ENCODE results near the gene CHURC1.

CHURC1 gene

GRCh38 chr14:64944861-64945260 is 30.6 kb downstream of the CHURC1 start:
- Histone ChIP-seq H3K27me3 (ENCODE audit: control insufficient read depth in 5 of 5, insufficient read depth in 4 of 5, low read length in 5 of 5) (no peaks in the 10 kb centered on the region), H3K27ac (ENCODE audit: low read depth, low read length) (no peak overlapping the region), H3K9me3 (ENCODE audit: control insufficient read depth in 5 of 5, low read length in 5 of 5) (no peaks in the 10 kb centered on the region), H3K4me1 (ENCODE audit: control insufficient read depth in 5 of 5, insufficient read depth in 5 of 5, low read length in 5 of 5) (peaks cover 0 to 3% (median 0%) of the 10 kb centered on the region in 5 donors), H3K36me3 (ENCODE audit: control insufficient read depth in 5 of 5, insufficient read depth in 5 of 5, low read length in 5 of 5) (peaks cover 4 to 51% (median 27%) of the 10 kb centered on the region in 5 donors), H3K9ac (ENCODE audit: low read length in 5 of 5) (no peak overlapping the region), H3K4me3 (ENCODE audit: low read depth in 1 of 5, low read length in 5 of 5) (no peak overlapping the region)

- peaks cover 0 to 51% (median 21%) of the 10 kb centered on the region in 5 donors for H3K36me3 ChIP-seq (ENCODE audit: control insufficient read depth in 5 of 5, insufficient read depth in 5 of 5, low read length in 5 of 5)
- H3K27ac ChIP-seq (ENCODE audit: low read depth, low read length), result no peak overlapping the region
- H3K4me3 ChIP-seq (ENCODE audit: low read depth in 1 of 5, low read length in 5 of 5), result no peak overlapping the region
- no peak overlapping the region for H3K9ac ChIP-seq (ENCODE audit: low read length in 5 of 5)
- H3K27me3 ChIP-seq (ENCODE audit: control insufficient read depth in 5 of 5, insufficient read depth in 4 of 5, low read length in 5 of 5), result no peaks in the 10 kb centered on the region
- H3K9me3 ChIP-seq (ENCODE audit: control insufficient read depth in 5 of 5, low read length in 5 of 5), result no peaks in the 10 kb centered on the region
- H3K4me1 ChIP-seq (ENCODE audit: control insufficient read depth in 5 of 5, insufficient read depth in 5 of 5, low read length in 5 of 5), result peaks cover 0 to 3% (median 0%) of the 10 kb centered on the region in 5 donors
Observed at GRCh38 chr14:64945431-64946178, 31.4 kb downstream of the CHURC1 start.

GRCh38 chr14:64946310-64947045 is 32.2 kb downstream of the CHURC1 start:
- H3K4me3 ChIP-seq (ENCODE audit: low read depth in 1 of 5, low read length in 5 of 5), result no peak overlapping the region
- no peaks in the 10 kb centered on the region for H3K27me3 ChIP-seq (ENCODE audit: control insufficient read depth in 5 of 5, insufficient read depth in 4 of 5, low read length in 5 of 5)
- no peak overlapping the region for H3K9ac ChIP-seq (ENCODE audit: low read length in 5 of 5)
- H3K9me3 ChIP-seq (ENCODE audit: control insufficient read depth in 5 of 5, low read length in 5 of 5), result no peaks in the 10 kb centered on the region
- H3K4me1 ChIP-seq (ENCODE audit: control insufficient read depth in 5 of 5, insufficient read depth in 5 of 5, low read length in 5 of 5), result peaks cover 0 to 3% (median 0%) of the 10 kb centered on the region in 5 donors
- no peak overlapping the region for H3K27ac ChIP-seq (ENCODE audit: low read depth, low read length)
- H3K36me3 ChIP-seq (ENCODE audit: control insufficient read depth in 5 of 5, insufficient read depth in 5 of 5, low read length in 5 of 5), result peaks cover 0 to 47% (median 19%) of the 10 kb centered on the region in 5 donors

DNA sequence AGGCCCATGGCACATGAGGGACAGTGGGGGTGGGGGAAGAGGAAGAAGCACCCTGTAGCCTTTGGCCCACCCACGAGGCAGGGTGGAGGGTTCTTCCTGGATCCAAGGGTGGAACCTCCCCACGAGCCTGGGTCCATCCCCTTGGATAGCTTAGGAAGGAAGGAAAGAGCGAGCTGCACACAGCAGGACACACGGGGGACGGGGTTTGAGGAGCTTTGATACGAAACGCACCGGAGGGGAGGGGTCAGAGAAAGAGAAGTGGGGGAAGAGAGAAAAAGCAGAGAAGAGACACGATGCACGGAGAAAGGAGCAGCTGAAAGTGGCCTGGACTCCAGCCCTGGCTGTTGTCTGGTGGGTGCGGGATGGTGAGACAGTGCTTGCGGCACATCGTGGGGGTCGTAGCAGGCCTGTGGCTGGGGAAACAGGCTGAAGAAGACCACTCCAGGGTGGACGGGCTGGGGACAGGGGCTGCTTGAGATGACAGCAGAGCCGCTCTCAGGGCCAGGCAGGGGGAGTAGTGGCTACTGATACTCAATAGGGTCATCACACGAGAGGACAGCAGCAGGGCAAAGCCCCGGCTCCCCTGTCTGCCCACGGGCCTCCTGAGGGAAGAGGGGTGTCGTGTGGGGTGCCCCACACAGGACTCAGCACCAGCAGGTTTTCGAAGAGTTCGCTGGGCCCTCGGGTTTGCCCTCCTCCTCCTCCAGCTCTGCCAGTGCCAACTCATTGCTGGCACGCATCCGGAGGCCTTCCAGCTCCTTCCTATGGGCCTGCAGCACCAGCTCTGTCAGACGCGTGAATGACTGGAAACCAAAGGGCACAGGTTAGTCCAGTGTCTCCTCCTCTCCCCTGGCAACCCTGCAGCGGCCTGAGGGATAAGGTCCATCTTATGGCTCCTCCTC is 33.7 kb downstream of the CHURC1 start:
- Histone ChIP-seq H3K9me3 (ENCODE audit: control insufficient read depth in 5 of 5, low read length in 5 of 5) (no peaks in the 10 kb centered on the region), H3K36me3 (ENCODE audit: control insufficient read depth in 5 of 5, insufficient read depth in 5 of 5, low read length in 5 of 5) (peaks cover 0 to 41% (median 19%) of the 10 kb centered on the region in 5 donors), H3K4me1 (ENCODE audit: control insufficient read depth in 5 of 5, insufficient read depth in 5 of 5, low read length in 5 of 5) (peaks cover 0 to 3% (median 0%) of the 10 kb centered on the region in 5 donors), H3K27me3 (ENCODE audit: control insufficient read depth in 5 of 5, insufficient read depth in 4 of 5, low read length in 5 of 5) (no peaks in the 10 kb centered on the region), H3K9ac (ENCODE audit: low read length in 5 of 5) (no peak overlapping the region), H3K4me3 (ENCODE audit: low read depth in 1 of 5, low read length in 5 of 5) (no peak overlapping the region), H3K27ac (ENCODE audit: low read depth, low read length) (no peak overlapping the region)

DNA sequence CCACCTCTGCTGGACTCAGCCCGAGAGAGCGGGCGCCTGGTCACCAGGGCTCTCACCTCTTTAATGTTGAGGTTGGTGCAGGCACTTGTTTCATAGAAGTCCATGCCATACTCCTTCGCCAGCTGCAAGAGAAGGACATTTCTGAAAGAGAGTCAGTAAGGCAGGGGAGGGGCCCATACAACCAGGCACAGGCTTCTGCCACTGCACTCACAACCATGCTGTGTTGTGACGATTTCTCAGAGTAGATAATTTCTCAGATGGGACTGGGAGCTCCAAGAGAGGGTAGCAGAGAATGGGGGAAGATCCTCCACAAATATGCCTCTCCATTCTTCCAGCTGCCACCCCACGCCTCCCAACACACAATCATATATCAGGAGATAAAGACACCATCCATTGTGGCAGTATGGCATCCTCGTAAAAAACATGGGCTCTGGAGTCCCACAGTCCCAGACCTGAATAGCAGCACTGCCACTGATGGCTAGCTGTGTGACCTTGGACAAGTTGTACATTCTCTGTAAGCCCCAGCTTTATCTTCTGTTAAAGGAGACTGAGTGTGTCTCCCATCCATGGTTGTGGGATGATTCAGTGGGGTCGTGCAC is 34.5 kb downstream of the CHURC1 start:
- Histone ChIP-seq H3K9me3 (ENCODE audit: control insufficient read depth in 5 of 5, low read length in 5 of 5) (no peaks in the 10 kb centered on the region), H3K4me1 (ENCODE audit: control insufficient read depth in 5 of 5, insufficient read depth in 5 of 5, low read length in 5 of 5) (peaks cover 0 to 3% (median 0%) of the 10 kb centered on the region in 5 donors), H3K27me3 (ENCODE audit: control insufficient read depth in 5 of 5, insufficient read depth in 4 of 5, low read length in 5 of 5) (no peaks in the 10 kb centered on the region), H3K36me3 (ENCODE audit: control insufficient read depth in 5 of 5, insufficient read depth in 5 of 5, low read length in 5 of 5) (peaks cover 0 to 38% (median 14%) of the 10 kb centered on the region in 5 donors), H3K4me3 (ENCODE audit: low read depth in 1 of 5, low read length in 5 of 5) (no peak overlapping the region), H3K27ac (ENCODE audit: low read depth, low read length) (no peak overlapping the region), H3K9ac (ENCODE audit: low read length in 5 of 5) (no peak overlapping the region)

DNA sequence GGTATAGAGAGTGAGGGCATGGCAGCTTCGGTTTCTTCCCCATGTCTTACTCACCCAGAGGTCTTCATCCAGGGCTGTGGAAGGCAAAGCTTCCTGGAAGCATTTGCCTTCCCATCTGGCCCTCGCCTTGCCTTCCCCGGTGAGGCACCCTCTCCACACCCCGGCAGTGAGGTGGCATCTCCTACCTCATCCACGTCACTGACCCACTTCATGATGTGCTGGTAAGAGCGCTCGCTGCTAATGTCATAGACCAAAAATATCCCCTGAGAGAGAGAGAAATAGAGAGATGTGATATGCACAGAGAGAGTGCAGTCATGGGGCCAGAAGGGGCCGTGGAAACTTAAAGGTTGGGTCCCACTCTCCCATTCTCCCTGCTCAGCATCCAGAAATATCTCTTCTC is 36.6 kb downstream of the CHURC1 start:
- Histone ChIP-seq H3K36me3 (ENCODE audit: control insufficient read depth in 5 of 5, insufficient read depth in 5 of 5, low read length in 5 of 5) (peaks cover 0 to 39% (median 7%) of the 10 kb centered on the region in 5 donors), H3K9ac (ENCODE audit: low read length in 5 of 5) (no peak overlapping the region), H3K9me3 (ENCODE audit: control insufficient read depth in 5 of 5, low read length in 5 of 5) (no peaks in the 10 kb centered on the region), H3K27me3 (ENCODE audit: control insufficient read depth in 5 of 5, insufficient read depth in 4 of 5, low read length in 5 of 5) (no peaks in the 10 kb centered on the region), H3K27ac (ENCODE audit: low read depth, low read length) (no peak overlapping the region), H3K4me3 (ENCODE audit: low read depth in 1 of 5, low read length in 5 of 5) (no peak overlapping the region), H3K4me1 (ENCODE audit: control insufficient read depth in 5 of 5, insufficient read depth in 5 of 5, low read length in 5 of 5) (no peaks in the 10 kb centered on the region)

- no peak overlapping the region for H3K9ac ChIP-seq (ENCODE audit: low read length in 5 of 5)
- no peaks in the 10 kb centered on the region for H3K4me1 ChIP-seq (ENCODE audit: control insufficient read depth in 5 of 5, insufficient read depth in 5 of 5, low read length in 5 of 5)
- H3K36me3 ChIP-seq (ENCODE audit: control insufficient read depth in 5 of 5, insufficient read depth in 5 of 5, low read length in 5 of 5), result peaks cover 0 to 35% (median 7%) of the 10 kb centered on the region in 5 donors
- H3K27me3 ChIP-seq (ENCODE audit: control insufficient read depth in 5 of 5, insufficient read depth in 4 of 5, low read length in 5 of 5), result no peaks in the 10 kb centered on the region
- H3K27ac ChIP-seq (ENCODE audit: low read depth, low read length), result no peak overlapping the region
- no peak overlapping the region for H3K4me3 ChIP-seq (ENCODE audit: low read depth in 1 of 5, low read length in 5 of 5)
- H3K9me3 ChIP-seq (ENCODE audit: control insufficient read depth in 5 of 5, low read length in 5 of 5), result no peaks in the 10 kb centered on the region
Observed at GRCh38 chr14:64951291-64951690, 37.0 kb downstream of the CHURC1 start.

DNA sequence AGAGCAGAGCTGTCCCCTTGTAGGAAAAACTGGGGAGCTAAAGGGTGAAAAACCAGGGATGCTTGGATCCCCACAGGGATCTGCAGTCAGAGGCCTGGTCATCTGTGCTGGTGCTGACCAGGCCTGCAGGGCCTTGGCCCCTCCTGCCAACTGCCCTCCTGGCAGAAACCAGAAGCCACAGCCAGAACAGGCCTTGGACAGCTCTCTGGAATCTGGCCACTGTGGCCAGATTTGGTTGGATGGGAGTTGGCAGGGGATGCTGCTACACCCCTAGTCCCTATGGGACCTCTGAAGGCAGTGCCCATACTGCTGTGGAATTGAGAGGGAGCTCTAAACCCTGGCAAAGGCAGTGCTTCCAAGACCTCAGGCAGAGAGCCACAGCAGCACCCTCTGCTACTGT is 37.5 kb downstream of the CHURC1 start:
- Histone ChIP-seq H3K4me3 (ENCODE audit: low read depth in 1 of 5, low read length in 5 of 5) (no peak overlapping the region), H3K27me3 (ENCODE audit: control insufficient read depth in 5 of 5, insufficient read depth in 4 of 5, low read length in 5 of 5) (no peaks in the 10 kb centered on the region), H3K36me3 (ENCODE audit: control insufficient read depth in 5 of 5, insufficient read depth in 5 of 5, low read length in 5 of 5) (peaks cover 0 to 34% (median 7%) of the 10 kb centered on the region in 5 donors), H3K9me3 (ENCODE audit: control insufficient read depth in 5 of 5, low read length in 5 of 5) (no peaks in the 10 kb centered on the region), H3K9ac (ENCODE audit: low read length in 5 of 5) (no peak overlapping the region), H3K4me1 (ENCODE audit: control insufficient read depth in 5 of 5, insufficient read depth in 5 of 5, low read length in 5 of 5) (no peaks in the 10 kb centered on the region), H3K27ac (ENCODE audit: low read depth, low read length) (no peak overlapping the region)

GRCh38 chr14:64952598-64953309 is 38.5 kb downstream of the CHURC1 start:
- Histone ChIP-seq H3K27ac (ENCODE audit: low read depth, low read length) (no peak overlapping the region), H3K9ac (ENCODE audit: low read length in 5 of 5) (no peak overlapping the region), H3K4me1 (ENCODE audit: control insufficient read depth in 5 of 5, insufficient read depth in 5 of 5, low read length in 5 of 5) (peaks cover 0 to 6% (median 0%) of the 10 kb centered on the region in 5 donors), H3K36me3 (ENCODE audit: control insufficient read depth in 5 of 5, insufficient read depth in 5 of 5, low read length in 5 of 5) (peaks cover 0 to 32% (median 7%) of the 10 kb centered on the region in 5 donors), H3K4me3 (ENCODE audit: low read depth in 1 of 5, low read length in 5 of 5) (no peak overlapping the region), H3K27me3 (ENCODE audit: control insufficient read depth in 5 of 5, insufficient read depth in 4 of 5, low read length in 5 of 5) (no peaks in the 10 kb centered on the region), H3K9me3 (ENCODE audit: control insufficient read depth in 5 of 5, low read length in 5 of 5) (no peaks in the 10 kb centered on the region)
